Osteoblast (primary cell): ENCODE results near the gene DRD4. TPM values are rescaled to one million over a fixed set of nuclear protein-coding genes. Genes with fewer than 3 reads are reported as not detected.

Source experiments
- DNase-seq: peaks from one replicate; pipeline ENCODE4 v3.0.0; 2011; ENCODE audit warnings: low spot score, mixed read lengths; ENCODE audit not compliant: insufficient read length; ENCODE audit errors: missing footprints
- H2AFZ ChIP-seq: 2 replicates; pipeline ENCODE4 v1.6.0; 2011; ENCODE audit warnings: mild to moderate bottlenecking, low read length
- H3K27ac ChIP-seq: 2 replicates; pipeline ENCODE4 v1.5.1; 2011; ENCODE audit warnings: mild to moderate bottlenecking, low read depth, low read length, moderate library complexity
- H3K27me3 ChIP-seq: 2 replicates; pipeline ENCODE4 v1.6.0; 2012; ENCODE audit warnings: mild to moderate bottlenecking, control low read depth, inconsistent platforms, low read length, moderate library complexity; ENCODE audit not compliant: insufficient read depth
- H3K36me3 ChIP-seq: 2 replicates; pipeline ENCODE4 v1.5.1; 2011; ENCODE audit warnings: mild to moderate bottlenecking, low read length, control low read depth, moderate library complexity; ENCODE audit not compliant: insufficient read depth
- H3K4me1 ChIP-seq: 2 replicates; pipeline ENCODE4 v1.5.1; 2011; ENCODE audit warnings: mild to moderate bottlenecking, low read length, control low read depth, moderate library complexity; ENCODE audit not compliant: insufficient read depth
- H3K4me2 ChIP-seq: 2 replicates; pipeline ENCODE4 v1.6.0; 2011; ENCODE audit warnings: mild to moderate bottlenecking, low read length; ENCODE audit not compliant: insufficient read depth
- H3K4me3 ChIP-seq: fragments of 200-600 bp; sonication (generic); 3 replicates; pipeline ENCODE4 v1.5.1; 2012; ENCODE audit warnings: mild to moderate bottlenecking, low read length, inconsistent platforms; ENCODE audit not compliant: insufficient read depth
- H3K79me2 ChIP-seq: 2 replicates; pipeline ENCODE4 v1.6.0; 2012; ENCODE audit warnings: mild to moderate bottlenecking, low read length, control low read depth, inconsistent platforms; ENCODE audit not compliant: insufficient read depth
- H3K9me3 ChIP-seq: 2 replicates; pipeline ENCODE4 v1.5.1; 2011; ENCODE audit warnings: low read depth, low read length, control low read depth
- H4K20me1 ChIP-seq: 2 replicates; pipeline ENCODE4 v1.6.0; 2012; ENCODE audit warnings: mild to moderate bottlenecking, low read length, control low read depth; ENCODE audit not compliant: insufficient read depth
- CTCF ChIP-seq: IDR thresholded peaks from 2 replicates; pipeline ENCODE4 v1.5.1; 2011; ENCODE audit warnings: mild to moderate bottlenecking, low read depth, low read length, moderate library complexity; ENCODE audit errors: extremely low read depth
- total RNA-seq: library from RNA; depleted of rRNA; stranded (reverse); fragments of >200 nt; gene quantifications from 2 replicates; pipeline ENCODE4 v1.2.3, GENCODE V29; 2012

The DRD4 gene
- total RNA-seq, 1 donor: not detected

DNA sequence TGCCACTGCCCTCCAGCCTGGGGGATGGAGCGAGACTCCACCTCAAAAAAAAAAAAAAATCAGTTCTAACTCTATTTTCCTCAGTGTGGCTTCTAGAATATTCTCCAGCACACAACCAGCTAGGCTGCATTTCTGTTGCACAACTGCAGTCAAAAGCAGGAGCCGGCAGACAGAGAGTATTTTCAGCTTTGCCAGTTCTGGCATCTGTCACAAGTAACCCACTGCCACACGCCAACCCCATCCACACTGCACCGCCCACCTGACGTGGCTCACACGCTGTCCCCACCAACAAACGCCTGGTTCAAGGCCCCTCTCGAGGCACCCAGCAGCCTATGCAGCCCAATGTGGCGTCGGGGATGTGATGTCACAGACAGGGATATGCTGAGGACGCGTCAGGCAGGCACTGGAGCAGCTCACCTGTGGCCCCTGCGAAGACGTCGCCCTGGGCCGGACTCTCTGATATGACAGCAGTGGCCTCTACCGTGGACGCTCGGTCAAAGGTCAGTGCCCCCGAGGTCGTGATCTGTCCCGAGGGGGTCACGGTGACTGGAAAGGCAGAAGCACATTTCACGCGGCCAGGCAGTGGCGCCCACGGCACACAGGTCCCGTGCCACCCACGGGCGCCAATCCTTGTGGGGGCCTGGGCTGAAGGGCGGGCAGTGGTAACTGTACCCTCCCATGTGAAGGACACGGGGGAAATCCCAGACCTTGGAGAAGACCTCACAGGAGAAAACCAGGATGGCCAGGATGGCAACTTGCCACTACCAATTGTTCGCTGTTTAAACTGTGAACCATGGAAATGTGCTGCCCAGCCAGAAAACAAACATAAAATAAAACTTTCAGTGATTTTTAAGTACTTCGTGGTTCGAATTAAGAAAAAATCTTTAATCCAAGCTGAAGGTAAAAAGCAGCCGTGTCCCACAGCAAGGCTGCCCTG, 42.5 kb downstream of the DRD4 start:
- no peak overlapping the region for H3K4me3 ChIP-seq
- peak; percentile 53 for DNase-seq
- peaks cover 37% of the 10 kb centered on the region for H3K36me3 ChIP-seq
- H3K27me3 ChIP-seq: no peaks in the 10 kb centered on the region
- H3K9me3 ChIP-seq: no peaks in the 10 kb centered on the region
- no peak overlapping the region for H3K27ac ChIP-seq
- no peaks in the 10 kb centered on the region for H3K4me1 ChIP-seq
- no peak overlapping the region for H2AFZ ChIP-seq
- no peaks in the 10 kb centered on the region for H3K79me2 ChIP-seq
- TF ChIP-seq CTCF: no peak
- H3K4me2 ChIP-seq: no peak overlapping the region
- H4K20me1 ChIP-seq: no peaks in the 10 kb centered on the region

GRCh38 chr11:680476-680875, 43.4 kb downstream of the DRD4 start:
- Histone ChIP-seq H3K27ac (no peak overlapping the region), H3K27me3 (no peaks in the 10 kb centered on the region), H3K4me2 (no peak overlapping the region), H2AFZ (no peak overlapping the region), H3K79me2 (no peaks in the 10 kb centered on the region), H3K36me3 (peaks cover 41% of the 10 kb centered on the region), H4K20me1 (no peaks in the 10 kb centered on the region), H3K4me3 (no peak overlapping the region), H3K4me1 (no peaks in the 10 kb centered on the region), H3K9me3 (no peaks in the 10 kb centered on the region)
- no peak for TF ChIP-seq CTCF
- no peak for DNase-seq

GRCh38 chr11:680970-681369, 43.9 kb downstream of the DRD4 start:
- Histone ChIP-seq H3K27me3 (no peaks in the 10 kb centered on the region), H3K79me2 (no peaks in the 10 kb centered on the region), H3K4me3 (no peak overlapping the region), H3K36me3 (peaks cover 41% of the 10 kb centered on the region), H3K27ac (no peak overlapping the region), H3K4me1 (no peaks in the 10 kb centered on the region), H3K9me3 (no peaks in the 10 kb centered on the region), H3K4me2 (no peak overlapping the region), H4K20me1 (no peaks in the 10 kb centered on the region), H2AFZ (no peak overlapping the region)
- TF ChIP-seq CTCF: no peak
- peak; percentile 26 for DNase-seq

DNA sequence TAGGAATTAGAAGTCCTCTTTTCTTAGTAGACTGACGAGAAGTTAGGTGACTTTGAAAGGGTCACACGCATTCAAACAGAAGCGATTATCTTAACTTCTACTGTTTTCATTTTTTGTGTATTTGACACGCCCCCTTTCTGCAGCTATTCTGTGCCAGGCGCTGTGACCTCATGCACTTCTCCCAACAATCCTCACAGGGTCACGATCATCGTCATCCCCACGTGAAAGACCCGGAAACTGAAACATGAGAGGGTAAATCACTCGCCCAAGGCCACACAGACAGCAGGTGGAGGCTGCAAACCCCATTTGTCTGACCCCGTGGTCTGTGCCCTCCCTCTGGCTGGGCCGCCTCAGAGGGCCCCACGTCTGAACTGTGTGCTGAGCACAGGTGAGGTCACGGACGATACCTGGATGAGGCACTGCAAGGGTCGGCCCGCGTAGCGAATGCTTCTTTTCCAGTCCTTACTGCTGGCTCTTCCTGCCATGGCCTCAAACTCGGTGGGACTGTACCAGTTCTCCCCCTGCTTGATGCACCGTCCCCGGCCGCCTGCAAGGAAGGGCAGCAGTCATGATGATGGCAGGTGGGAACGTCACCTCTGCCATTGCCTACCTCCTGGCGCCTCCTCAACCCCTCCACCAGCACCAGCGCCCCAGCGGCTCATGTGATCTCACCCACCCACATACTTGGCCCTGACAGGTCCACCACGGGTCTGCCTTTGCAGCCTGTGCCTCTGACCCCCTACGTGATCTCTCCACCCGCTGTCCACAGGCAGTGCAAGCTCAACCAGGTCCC, 49.6 kb downstream of the DRD4 start:
- Histone ChIP-seq H3K4me2 (no peak overlapping the region), H2AFZ (no peak overlapping the region), H3K79me2 (peaks cover 4% of the 10 kb centered on the region), H3K27me3 (no peaks in the 10 kb centered on the region), H4K20me1 (no peaks in the 10 kb centered on the region), H3K4me1 (no peaks in the 10 kb centered on the region), H3K4me3 (no peak overlapping the region), H3K36me3 (peaks cover 49% of the 10 kb centered on the region), H3K27ac (no peak overlapping the region), H3K9me3 (no peaks in the 10 kb centered on the region)
- peak; percentile 53 for DNase-seq
- no peak for TF ChIP-seq CTCF
